Measurements from ENCODE around the gene DHRS7. TPM values are rescaled to one million over a fixed set of nuclear protein-coding genes. Genes with fewer than 3 reads are reported as not detected.

Gene DHRS7
- 83.0 and 83.5 TPM in 2 replicates for total RNA-seq (2013; cell fraction: nucleolus; rRNA removed)
- total RNA-seq (2014; rRNA removed) = 74.0 and 75.8 TPM in 2 replicates
- total RNA-seq (2014; rRNA removed; fragmentation: Illumina TruSeq; extraction: Trizol) = 58.5 and 59.1 TPM in 2 replicates
- total RNA-seq (2021) = 58.8 and 60.7 TPM in 2 replicates
- 51.5 TPM for polyA plus RNA-seq (2011; ENCODE audit: low read depth)
- polyA plus RNA-seq (2011; rRNA removed) = 55.0 and 56.9 TPM in 2 replicates
- polyA plus RNA-seq (2011; cell fraction: cytosol; rRNA removed) = 39.1 and 39.5 TPM in 2 replicates
- polyA plus RNA-seq (2011; cell fraction: nucleus; rRNA removed) = 30.7 and 34.7 TPM in 2 replicates
- polyA plus RNA-seq (2012) = 54.3 and 60.3 TPM in 2 replicates
- polyA plus RNA-seq (2014; fragmentation: Illumina TruSeq; extraction: Trizol) = 63.6 and 85.6 TPM in 2 replicates
- polyA plus RNA-seq (2014; fragmentation: Nextera tagmentation; extraction: Ambion mirVana) = 10 to 100 TPM; 59.1 to 66.1 TPM
- polyA plus RNA-seq (2014; rRNA removed) = 56.6 and 60.8 TPM in 2 replicates
- polyA plus RNA-seq (2016; fragmentation: Nextera tagmentation; extraction: Ambion mirVana) = 10 to 100 TPM; 98.0 to 99.8 TPM
- 25.6 and 33.3 TPM in 2 replicates for polyA minus RNA-seq (2011; rRNA and poly(A)+ RNA removed)
- polyA minus RNA-seq (2011; cell fraction: cytosol; rRNA and poly(A)+ RNA removed) = 11.8 and 18.3 TPM in 2 replicates
- polyA minus RNA-seq (2011; cell fraction: nucleus; rRNA and poly(A)+ RNA removed) = 25.0 and 32.4 TPM in 2 replicates
- percentile 84 among the genes with signal in this experiment for Bru-seq, nascent RNA
- percentile 79 among the genes with signal in this experiment for BruChase-seq, experiment 1, labeled RNA remaining after a 6-hour chase
- BruChase-seq, experiment 2, labeled RNA remaining after a 2-hour chase = percentile 72 among the genes with signal in this experiment
- long read RNA-seq, experiment 1, transcript DHRS7-209 (7 exons, 1,322 nt) = major isoform, 74 of 88 reads
- long read RNA-seq, experiment 1, partial matches to known transcripts = 2 of 88 reads
- long read RNA-seq, experiment 1, other reads (novel, unspliced or antisense) = 8 of 88 reads
- long read RNA-seq, experiment 2, transcript DHRS7-205 (6 exons, 1,361 nt) = minor isoform, 6 of 658 reads
- long read RNA-seq, experiment 2, transcript DHRS7-209 (7 exons, 1,322 nt) = major isoform, 614 of 658 reads
- long read RNA-seq, experiment 2, partial matches to known transcripts = 9 of 658 reads
- long read RNA-seq, experiment 2, other reads (novel, unspliced or antisense) = 28 of 658 reads

DNA sequence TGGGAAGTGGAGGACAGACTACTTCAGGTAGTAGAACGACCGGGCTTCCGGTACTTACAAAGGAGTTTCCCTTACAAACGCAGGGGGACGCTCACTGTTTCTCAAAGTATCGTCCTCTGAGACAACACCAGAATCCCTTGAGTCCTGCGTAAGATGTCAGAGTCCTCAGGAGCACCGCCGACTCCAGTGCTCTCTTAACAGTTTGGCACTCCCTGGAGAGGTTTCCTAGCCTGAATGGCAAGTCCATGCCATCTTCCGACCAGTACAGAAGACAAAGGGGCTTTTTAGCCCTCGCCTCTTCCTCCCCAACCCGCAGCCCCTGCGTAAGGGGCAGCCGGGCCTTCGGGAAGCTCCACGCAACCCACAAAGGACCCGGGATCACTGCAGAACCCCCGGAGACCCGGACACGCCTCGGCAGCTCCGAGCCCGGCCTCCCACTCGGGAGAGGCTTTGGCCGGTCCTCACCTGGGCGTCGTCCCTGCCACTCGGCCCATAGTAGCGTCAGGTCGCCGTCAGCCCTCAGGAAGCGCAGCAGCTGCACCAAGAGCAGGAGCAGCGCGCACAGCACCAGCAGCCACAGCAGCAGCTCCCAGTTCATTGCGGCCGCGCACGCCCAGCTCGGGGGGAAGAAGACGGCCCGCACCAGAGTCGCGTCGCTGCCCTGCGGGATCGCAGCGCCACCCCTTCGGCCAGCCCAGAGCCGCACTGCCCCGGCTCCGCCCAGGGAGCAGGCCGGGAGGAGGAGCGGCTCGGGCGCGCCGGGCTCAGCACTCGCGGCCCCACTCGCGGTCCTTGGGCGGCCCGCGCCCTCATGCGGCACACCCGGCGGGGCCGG lies at the start of gene DHRS7:
TSS of gene DHRS7 (minus strand) at position 687 of the 835 bp plus-strand sequence. CDS start at position 598, 89 bp downstream.
- WGBS (ENCODE audit: insufficient coverage, insufficient replicate concordance, low lambda C conversion rate, missing lambda C conversion rate) = under 1% methylated on average over 68 of the region's 68 CpGs
- Histone ChIP-seq H3K27ac (ENCODE audit: control insufficient read depth, insufficient read depth) (peak within 1 kb of the TSS; percentile 88), H3K27me3 (replicated peaks in 1 of 2; ENCODE audit: control insufficient read depth in 2 of 2, insufficient read depth in 2 of 2, low read length in 1 of 2) (no peaks in the 10 kb centered on the region), H3K4me3 (peak within 1 kb of the TSS; percentile 92), H3K4me2 (ENCODE audit: control insufficient read depth, insufficient read depth) (peak within 1 kb of the TSS; percentile 70), H3K36me3 (ENCODE audit: control insufficient read depth in 2 of 2, insufficient read depth in 2 of 2, low read length in 1 of 2) (no peaks in the 10 kb centered on the region), H4K20me1 (ENCODE audit: control insufficient read depth, insufficient read depth) (no peaks in the 10 kb centered on the region), H3K79me2 (ENCODE audit: control insufficient read depth, insufficient read depth, low read length) (peaks cover 23% of the 10 kb centered on the region), H3K9ac (ENCODE audit: control insufficient read depth, insufficient read depth, low read length) (peak within 1 kb of the TSS; percentile 90), H2AFZ (ENCODE audit: control insufficient read depth, low read depth, low read length) (peak within 1 kb of the TSS; percentile 91), H3K9me3 (replicated peaks; ENCODE audit: control insufficient read depth, insufficient read depth, low read length) (no peaks in the 10 kb centered on the region), H3K4me1 (ENCODE audit: control insufficient read depth, insufficient read depth, low read length) (peaks cover 20% of the 10 kb centered on the region)
- POLR2A ChIA-PET = interaction anchor here (0.6 to 4.3 kb wide), 8 partner anchors 15 to 98 kb away, joined by 3 to 22 read pairs (median 5); partner anchors contain the start of gene PCNX4
- DNase-seq (ENCODE audit: low read depth, low spot score) (peak; percentile 53), ATAC-seq (peak; percentile 96), FAIRE-seq (peak; percentile 90)
- TSS peak; percentile 55 for BruUV-seq (replicated peaks)
- intact Hi-C loops (cut with micrococcal nuclease; ENCODE audit: unreplicated experiment) = loop anchor here (1.0 to 10.0 kb wide), 4 partner anchors 73 to 680 kb away; partner anchors contain the start of genes JKAMP and L3HYPDH
- CTCF ChIA-PET = interaction anchor here (0.7 to 9.2 kb wide), 24 partner anchors 11 to 532 kb away, joined by 3 to 149 read pairs (median 4); partner anchors contain the start of gene PCNX4
- RAD21 ChIA-PET (ENCODE audit: unreplicated experiment) = interaction anchor here (0.7 to 5.7 kb wide), 17 partner anchors 13 to 220 kb away, joined by 3 to 98 read pairs (median 5); partner anchors contain the start of genes PCNX4 and PPM1A
- SMC1A ChIA-PET (ENCODE audit: uncharacterized antibody, unreplicated experiment) = interaction anchor here (0.7 to 11.2 kb wide), 23 partner anchors 9 to 397 kb away, joined by 3 to 149 read pairs (median 3); partner anchors contain the start of genes PCNX4 and PPM1A
- in situ Hi-C loops (cut with MboI) = loop anchor here (25.0 kb wide), 1 partner anchor 678 kb away; the partner anchor contains the start of genes JKAMP and L3HYPDH
- TF ChIP-seq SPI1 (IDR thresholded peaks at IDR 0.05; ENCODE audit: borderline replicate concordance, insufficient read depth, low read depth, low read length) = no peak
- peak; percentile 63; the same call in 1 of the 2 replicates for TF ChIP-seq DPF2 (IDR thresholded peaks at IDR 0.05)
- TF ChIP-seq EGR1 (IDR thresholded peaks at IDR 0.05; ENCODE audit: borderline replicate concordance in 1 of 2, low read depth in 2 of 2, low read length in 2 of 2) = no peak
- TF ChIP-seq CREB1 (IDR thresholded peaks at IDR 0.05; ENCODE audit: low read depth) = no peak
- peak; percentile 64; the same call in 1 of the 2 replicates for TF ChIP-seq CBFB (IDR thresholded peaks at IDR 0.05; ENCODE audit: low read depth)
- TF ChIP-seq SREBF1 (IDR thresholded peaks at IDR 0.05; ENCODE audit: low read length) = no peak
- TF ChIP-seq, protein P1, sequence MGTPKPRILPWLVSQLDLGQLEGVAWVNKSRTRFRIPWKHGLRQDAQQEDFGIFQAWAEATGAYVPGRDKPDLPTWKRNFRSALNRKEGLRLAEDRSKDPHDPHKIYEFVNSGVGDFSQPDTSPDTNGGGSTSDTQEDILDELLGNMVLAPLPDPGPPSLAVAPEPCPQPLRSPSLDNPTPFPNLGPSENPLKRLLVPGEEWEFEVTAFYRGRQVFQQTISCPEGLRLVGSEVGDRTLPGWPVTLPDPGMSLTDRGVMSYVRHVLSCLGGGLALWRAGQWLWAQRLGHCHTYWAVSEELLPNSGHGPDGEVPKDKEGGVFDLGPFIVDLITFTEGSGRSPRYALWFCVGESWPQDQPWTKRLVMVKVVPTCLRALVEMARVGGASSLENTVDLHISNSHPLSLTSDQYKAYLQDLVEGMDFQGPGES (IDR thresholded peaks at IDR 0.05) = no peak
- TF ChIP-seq, protein P2, sequence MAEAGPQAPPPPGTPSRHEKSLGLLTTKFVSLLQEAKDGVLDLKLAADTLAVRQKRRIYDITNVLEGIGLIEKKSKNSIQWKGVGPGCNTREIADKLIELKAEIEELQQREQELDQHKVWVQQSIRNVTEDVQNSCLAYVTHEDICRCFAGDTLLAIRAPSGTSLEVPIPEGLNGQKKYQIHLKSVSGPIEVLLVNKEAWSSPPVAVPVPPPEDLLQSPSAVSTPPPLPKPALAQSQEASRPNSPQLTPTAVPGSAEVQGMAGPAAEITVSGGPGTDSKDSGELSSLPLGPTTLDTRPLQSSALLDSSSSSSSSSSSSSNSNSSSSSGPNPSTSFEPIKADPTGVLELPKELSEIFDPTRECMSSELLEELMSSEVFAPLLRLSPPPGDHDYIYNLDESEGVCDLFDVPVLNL (IDR thresholded peaks at IDR 0.05; ENCODE audit: low read depth, low read length) = no peak
- TF ChIP-seq RCOR1 (conservative IDR thresholded peaks at IDR 0.05; ENCODE audit: low read depth, low read length) = no peak
- 0 out of 2 replicates have a peak, but pooled peaks have one; percentile 28 for TF ChIP-seq HDGF (IDR thresholded peaks at IDR 0.05)
- no peak for TF ChIP-seq KLF5 (IDR thresholded peaks at IDR 0.05; ENCODE audit: partially characterized antibody)
- TF ChIP-seq CBX3 (IDR thresholded peaks at IDR 0.05; ENCODE audit: borderline replicate concordance, low read depth) = no peak
- no peak for TF ChIP-seq HDAC2 (IDR thresholded peaks at IDR 0.05)
- peak; percentile 93 for TF ChIP-seq POLR2A (IDR thresholded peaks at IDR 0.05; ENCODE audit: low read depth, low read length)
- peak; percentile 48 for TF ChIP-seq MYC (IDR thresholded peaks at IDR 0.05; ENCODE audit: insufficient read depth, insufficient read length, insufficient replicate concordance, low read length, severe bottlenecking)
- peak; percentile 17 to 47; a peak in 2 of 4 replicates for TF ChIP-seq IKZF2 (IDR thresholded peaks at IDR 0.05)
- TF ChIP-seq SMAD5 (IDR thresholded peaks at IDR 0.05; ENCODE audit: low read depth) = peak; percentile 35; the same call in 1 of the 2 replicates
- no peak for TF ChIP-seq YY1 (IDR thresholded peaks at IDR 0.05; ENCODE audit: low read depth, low read length)

Data from GM12878 (cell line).